Mammary epithelial cell (primary cell): ENCODE data around the gene RHEB.

Experiments
- EZH2 ChIP-seq: IDR thresholded peaks from 2 replicates; pipeline ENCODE4 v1.6.1; 2012; ENCODE audit warnings: low read length, inconsistent platforms, borderline replicate concordance
- TF ChIP-seq, protein P1 (sequence below), 2 donors: IDR thresholded peaks in 1 of 2; conservative IDR thresholded peaks in 1 of 2; 2 replicates each; pipeline ENCODE4 v1.5.1; 2011 to 2012; ENCODE audit warnings: inconsistent platforms in 2 of 2, low read length in 2 of 2, mild to moderate bottlenecking in 2 of 2, control low read depth in 1 of 2, low read depth in 1 of 2; ENCODE audit not compliant: insufficient read depth in 1 of 2; ENCODE audit errors: extremely low read depth in 1 of 2

- TF ChIP-seq, protein P1, sequence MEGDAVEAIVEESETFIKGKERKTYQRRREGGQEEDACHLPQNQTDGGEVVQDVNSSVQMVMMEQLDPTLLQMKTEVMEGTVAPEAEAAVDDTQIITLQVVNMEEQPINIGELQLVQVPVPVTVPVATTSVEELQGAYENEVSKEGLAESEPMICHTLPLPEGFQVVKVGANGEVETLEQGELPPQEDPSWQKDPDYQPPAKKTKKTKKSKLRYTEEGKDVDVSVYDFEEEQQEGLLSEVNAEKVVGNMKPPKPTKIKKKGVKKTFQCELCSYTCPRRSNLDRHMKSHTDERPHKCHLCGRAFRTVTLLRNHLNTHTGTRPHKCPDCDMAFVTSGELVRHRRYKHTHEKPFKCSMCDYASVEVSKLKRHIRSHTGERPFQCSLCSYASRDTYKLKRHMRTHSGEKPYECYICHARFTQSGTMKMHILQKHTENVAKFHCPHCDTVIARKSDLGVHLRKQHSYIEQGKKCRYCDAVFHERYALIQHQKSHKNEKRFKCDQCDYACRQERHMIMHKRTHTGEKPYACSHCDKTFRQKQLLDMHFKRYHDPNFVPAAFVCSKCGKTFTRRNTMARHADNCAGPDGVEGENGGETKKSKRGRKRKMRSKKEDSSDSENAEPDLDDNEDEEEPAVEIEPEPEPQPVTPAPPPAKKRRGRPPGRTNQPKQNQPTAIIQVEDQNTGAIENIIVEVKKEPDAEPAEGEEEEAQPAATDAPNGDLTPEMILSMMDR (conservative IDR thresholded peaks at IDR 0.05 in 1 of 2, IDR thresholded peaks at IDR 0.05 in 1 of 2; ENCODE audit: extremely low read depth in 1 of 2, insufficient read depth in 1 of 2, low read depth in 1 of 2, low read length in 2 of 2) = no peak
- no peak for TF ChIP-seq EZH2
Measured at GRCh38 chr7:151512353-151512752, 7.3 kb downstream of the RHEB start.
